CD14-positive monocyte (primary cell): Measurements from ENCODE around the gene HOGA1. TPM values are rescaled to one million over a fixed set of nuclear protein-coding genes. Genes with fewer than 3 reads are reported as not detected.
A peak's percentile ranks its signal among the peaks of the same experiment; 100 is the strongest.

Source experiments
- DNase-seq, 3 donors: peaks; one replicate each; pipeline ENCODE4 v3.0.0-alpha.2; 2011 to 2022
- H2AFZ ChIP-seq: 2 replicates; pipeline ENCODE4 v1.6.0; 2012; ENCODE audit warnings: mild to moderate bottlenecking, low read depth, low read length, inconsistent platforms; ENCODE audit not compliant: insufficient read depth, poor library complexity, severe bottlenecking
- H3K27ac ChIP-seq, 2 donors: 1 replicate in 1 of 2; 2 replicates in 1 of 2; pipeline ENCODE4 v1.5.1; 2012 to 2013; ENCODE audit warnings: low read length in 2 of 2, control low read depth in 1 of 2, inconsistent platforms in 1 of 2, low read depth in 1 of 2, mild to moderate bottlenecking in 1 of 2
- H3K27me3 ChIP-seq, 2 donors: one replicate each; pipeline versions ENCODE4 v1.6.0 to v1.6.1; 2011 to 2013; ENCODE audit warnings: low read length in 2 of 2; ENCODE audit not compliant: control insufficient read depth in 2 of 2, insufficient read depth in 2 of 2
- H3K36me3 ChIP-seq, 2 donors: replicated peaks in 1 of 2; 1 replicate in 1 of 2; 2 replicates in 1 of 2; pipeline versions ENCODE4 v1.5.1 to v1.6.1; 2012 to 2013; ENCODE audit warnings: low read length in 2 of 2, control low read depth in 1 of 2, inconsistent platforms in 1 of 2, mild to moderate bottlenecking in 1 of 2; ENCODE audit not compliant: insufficient read depth in 2 of 2, control insufficient read depth in 1 of 2
- H3K4me1 ChIP-seq, 2 donors: 1 replicate in 1 of 2; 2 replicates in 1 of 2; pipeline versions ENCODE4 v1.5.1 to v1.6.1; 2012 to 2013; ENCODE audit warnings: low read length in 2 of 2, control low read depth in 1 of 2, inconsistent platforms in 1 of 2, mild to moderate bottlenecking in 1 of 2, moderate library complexity in 1 of 2; ENCODE audit not compliant: insufficient read depth in 2 of 2, control insufficient read depth in 1 of 2
- H3K4me2 ChIP-seq: replicated peaks from 2 replicates; pipeline ENCODE3; 2012; ENCODE audit warnings: low read length, moderate library complexity, mild to moderate bottlenecking; ENCODE audit not compliant: poor library complexity, severe bottlenecking; ENCODE audit errors: extremely low read depth
- H3K4me3 ChIP-seq, 3 experiments: fragments of 200-600 bp in 1 of 3; sonication (generic) in 1 of 3; replicated peaks in 1 of 3; 1 replicate in 2 of 3; 2 replicates in 1 of 3; pipeline ENCODE4 v1.5.1; 2011 to 2013; ENCODE audit warnings: low read length in 3 of 3, mild to moderate bottlenecking in 3 of 3, control low read depth in 2 of 3, low read depth in 2 of 3, inconsistent platforms in 1 of 3, moderate library complexity in 1 of 3
- H3K79me2 ChIP-seq: 2 replicates; pipeline ENCODE4 v1.6.0; 2012; ENCODE audit warnings: mild to moderate bottlenecking, control low read depth, inconsistent platforms, low read length, moderate library complexity; ENCODE audit not compliant: insufficient read depth
- H3K9ac ChIP-seq: 2 replicates; pipeline ENCODE4 v1.6.0; 2017; ENCODE audit warnings: low read length, mild to moderate bottlenecking; ENCODE audit not compliant: insufficient read depth, poor library complexity, severe bottlenecking
- H3K9me3 ChIP-seq, 2 donors: replicated peaks in 1 of 2; 1 replicate in 1 of 2; 2 replicates in 1 of 2; pipeline versions ENCODE4 v1.5.1 to v1.6.1; 2012 to 2013; ENCODE audit warnings: low read length in 2 of 2, control low read depth in 1 of 2; ENCODE audit not compliant: control insufficient read depth in 1 of 2, insufficient read depth in 1 of 2
- H4K20me1 ChIP-seq: 2 replicates; pipeline ENCODE4 v1.6.0; 2012; ENCODE audit warnings: mild to moderate bottlenecking, low read length, control low read depth, moderate library complexity; ENCODE audit not compliant: insufficient read depth
- H3K27ac Mint-ChIP-seq, 7 donors: one replicate each; pipeline ENCODE4 v1.8.0; 2020; ENCODE audit warnings: mild to moderate bottlenecking in 7 of 7, mixed read lengths in 7 of 7, moderate library complexity in 6 of 7, inconsistent platforms in 2 of 7
- H3K27me3 Mint-ChIP-seq, 3 donors: one replicate each; pipeline ENCODE4 v1.8.0; 2021 to 2022; ENCODE audit warnings: low read depth in 3 of 3, mild to moderate bottlenecking in 3 of 3, mixed read lengths in 3 of 3, moderate library complexity in 3 of 3, inconsistent platforms in 1 of 3
- H3K36me3 Mint-ChIP-seq, 2 donors: one replicate each; pipeline ENCODE4 v1.8.0; 2020; ENCODE audit warnings: mixed read lengths in 2 of 2, inconsistent platforms in 1 of 2, mild to moderate bottlenecking in 1 of 2
- H3K4me1 Mint-ChIP-seq: one replicate; pipeline ENCODE4 v1.8.0; 2020; ENCODE audit warnings: mild to moderate bottlenecking, mixed read lengths
- H3K4me3 Mint-ChIP-seq, 2 donors: one replicate each; pipeline ENCODE4 v1.8.0; 2020; ENCODE audit warnings: mild to moderate bottlenecking in 2 of 2, mixed read lengths in 2 of 2, moderate library complexity in 1 of 2
- H3K9me3 Mint-ChIP-seq, 7 donors: one replicate each; pipeline ENCODE4 v1.8.0; 2020 to 2022; ENCODE audit warnings: mixed read lengths in 7 of 7, mild to moderate bottlenecking in 6 of 7, moderate library complexity in 6 of 7, inconsistent platforms in 2 of 7
- WGBS: methylation state at CpG from one replicate; pipeline ENCODE4 v1.1.5; 2013; ENCODE audit warnings: missing lambda C conversion rate; ENCODE audit not compliant: insufficient coverage; 5-methylcytosine and 5-hydroxymethylcytosine counted together
- intact Hi-C, 2 donors: fragments of 100-400 bp; cut with micrococcal nuclease; formaldehyde crosslinking; loops; one replicate each; pipeline versions ENCODE4 v1.15.0 to v1.15.1; 2023
- polyA plus RNA-seq, 3 donors: library from polyadenylated mRNA; depleted of rRNA in 1 of 3; unstranded in 2 of 3; stranded (reverse) in 1 of 3; fragments of 300-500 nt in 2 of 3; fragments of >200 nt in 1 of 3; fragmentation: Illumina TruSeq in 2 of 3; gene quantifications; 1 replicate in 2 of 3; 2 replicates in 1 of 3; pipeline ENCODE4 v1.2.3, GENCODE V29; 2012 to 2021
- TF ChIP-seq, protein P1 (sequence below): fragments of 200-600 bp; IDR thresholded peaks from one replicate; pipeline ENCODE4 v1.8.0; 2022; ENCODE audit warnings: antibody characterized with exemption, mild to moderate bottlenecking

Gene HOGA1
- polyA plus RNA-seq, 3 donors: not detected

DNA sequence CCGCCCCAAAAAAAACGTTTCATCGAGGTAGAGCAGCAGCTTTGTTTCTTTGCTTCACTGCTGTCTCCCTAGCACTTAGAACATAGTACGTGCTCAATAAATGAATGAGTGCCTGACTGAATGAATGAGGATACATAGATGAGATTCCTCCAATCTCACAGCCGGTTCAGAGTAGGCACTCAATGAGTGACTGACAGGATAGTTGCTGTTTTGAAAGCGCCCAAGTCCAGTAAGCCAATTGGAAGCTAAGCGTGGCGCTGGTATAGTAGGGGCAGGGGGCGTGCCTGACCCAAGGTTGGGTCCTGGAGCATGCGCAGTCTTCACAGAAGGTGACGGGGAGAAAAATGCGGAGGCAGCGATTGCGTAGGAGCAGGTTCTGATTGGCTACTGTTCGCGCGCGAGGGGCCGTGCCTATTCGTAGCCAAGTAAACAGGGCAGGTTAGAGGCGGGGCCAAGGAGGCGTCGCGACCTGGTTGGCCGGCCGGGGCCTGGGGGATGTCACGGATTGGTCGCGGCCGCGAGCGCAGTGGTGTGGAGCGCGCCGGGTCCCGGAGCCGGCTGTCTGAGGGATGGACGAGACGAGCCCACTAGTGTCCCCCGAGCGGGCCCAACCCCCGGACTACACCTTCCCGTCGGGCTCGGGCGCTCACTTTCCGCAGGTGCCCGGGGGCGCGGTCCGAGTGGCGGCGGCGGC is 56.1 kb downstream of the HOGA1 start, which contains the start of gene PI4K2A:
TSS of gene PI4K2A (plus strand) at position 498 of the 694 bp plus-strand sequence. CDS start at position 570, 72 bp downstream.
- Histone ChIP-seq H3K27me3 (no peaks in the 10 kb centered on the region), H3K4me1 (peaks cover 12 to 17% of the 10 kb centered on the region in 2 donors), H2AFZ (peak within 1 kb of the TSS; percentile 71), H3K9ac (peak within 1 kb of the TSS; percentile 96), H3K4me2 (peak within 1 kb of the TSS; percentile 91), H3K9me3 (no peaks in the 10 kb centered on the region), H3K4me3 (peak within 1 kb of the TSS; percentile 85 to 96 (median 88)), H3K27ac (peak within 1 kb of the TSS; percentile 79 to 90), H3K36me3 (peaks cover 10 to 23% of the 10 kb centered on the region in 2 donors), H3K79me2 (peaks cover 20% of the 10 kb centered on the region), H4K20me1 (peaks cover 15% of the 10 kb centered on the region)
- Mint-ChIP-seq H3K36me3 (peaks cover 24 to 26% of the 10 kb centered on the region in 2 donors), H3K27ac (peak within 1 kb of the TSS; percentile 90 to 97 (median 92)), H3K4me3 (peak within 1 kb of the TSS; percentile 96 to 97), H3K27me3 (peaks cover 2 to 9% (median 3%) of the 10 kb centered on the region in 3 donors), H3K9me3 (no peaks in the 10 kb centered on the region), H3K4me1 (peaks cover 19% of the 10 kb centered on the region)
- peak; percentile 99 to 100 (median 100) for DNase-seq
- WGBS: under 1% methylated on average over 50 of the region's 54 CpGs
- TF ChIP-seq, protein P1, sequence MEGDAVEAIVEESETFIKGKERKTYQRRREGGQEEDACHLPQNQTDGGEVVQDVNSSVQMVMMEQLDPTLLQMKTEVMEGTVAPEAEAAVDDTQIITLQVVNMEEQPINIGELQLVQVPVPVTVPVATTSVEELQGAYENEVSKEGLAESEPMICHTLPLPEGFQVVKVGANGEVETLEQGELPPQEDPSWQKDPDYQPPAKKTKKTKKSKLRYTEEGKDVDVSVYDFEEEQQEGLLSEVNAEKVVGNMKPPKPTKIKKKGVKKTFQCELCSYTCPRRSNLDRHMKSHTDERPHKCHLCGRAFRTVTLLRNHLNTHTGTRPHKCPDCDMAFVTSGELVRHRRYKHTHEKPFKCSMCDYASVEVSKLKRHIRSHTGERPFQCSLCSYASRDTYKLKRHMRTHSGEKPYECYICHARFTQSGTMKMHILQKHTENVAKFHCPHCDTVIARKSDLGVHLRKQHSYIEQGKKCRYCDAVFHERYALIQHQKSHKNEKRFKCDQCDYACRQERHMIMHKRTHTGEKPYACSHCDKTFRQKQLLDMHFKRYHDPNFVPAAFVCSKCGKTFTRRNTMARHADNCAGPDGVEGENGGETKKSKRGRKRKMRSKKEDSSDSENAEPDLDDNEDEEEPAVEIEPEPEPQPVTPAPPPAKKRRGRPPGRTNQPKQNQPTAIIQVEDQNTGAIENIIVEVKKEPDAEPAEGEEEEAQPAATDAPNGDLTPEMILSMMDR: no peak
- intact Hi-C loops: loop anchor here in 1 of 2 donors (5.0 kb wide), 1 partner anchor 47 kb away; the partner anchor contains the start of gene AVPI1

DNA sequence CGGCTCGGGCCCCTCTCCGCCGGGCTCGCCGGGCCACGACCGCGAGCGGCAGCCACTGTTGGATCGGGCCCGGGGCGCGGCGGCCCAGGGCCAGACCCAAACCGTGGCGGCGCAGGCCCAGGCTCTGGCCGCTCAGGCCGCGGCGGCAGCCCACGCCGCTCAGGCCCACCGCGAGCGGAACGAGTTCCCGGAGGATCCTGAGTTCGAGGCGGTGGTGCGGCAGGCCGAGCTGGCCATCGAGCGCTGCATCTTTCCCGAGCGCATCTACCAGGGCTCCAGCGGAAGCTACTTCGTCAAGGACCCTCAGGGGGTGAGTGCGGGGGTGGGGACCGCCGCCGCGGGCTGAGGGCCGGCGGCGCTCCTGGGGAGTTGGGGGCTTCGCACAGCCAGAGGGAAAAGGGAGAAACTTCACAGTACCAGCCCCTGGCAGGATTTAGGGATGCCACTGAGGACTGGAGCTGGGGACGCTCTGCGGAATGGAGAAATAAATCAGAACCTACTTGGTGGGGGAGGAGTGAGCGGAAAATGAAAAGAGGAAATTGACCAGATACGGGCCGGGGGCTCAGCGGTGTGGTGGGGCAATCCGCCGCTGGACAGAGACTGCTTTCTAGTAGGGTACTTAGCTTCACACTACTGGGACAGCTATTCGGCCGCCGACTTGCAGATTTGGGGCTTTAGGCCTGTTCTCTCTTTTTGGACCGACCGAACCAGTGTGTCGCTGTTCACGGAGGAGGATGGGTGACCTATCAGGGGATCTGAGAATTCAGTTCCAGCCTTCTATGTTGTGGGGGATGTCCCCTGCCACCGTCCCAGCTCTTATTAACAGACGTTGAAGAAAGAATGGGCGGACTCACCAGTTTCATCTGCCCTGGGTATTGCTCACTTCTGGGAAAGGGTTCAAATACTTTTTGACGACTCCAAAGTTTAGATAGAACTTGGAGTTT is 57.0 kb downstream of the HOGA1 start:
- peak; percentile 67 to 75 (median 70) for DNase-seq
- Mint-ChIP-seq H3K4me3 (peak overlapping the region; percentile 96 to 97), H3K36me3 (peaks cover 30 to 31% of the 10 kb centered on the region in 2 donors), H3K27ac (peak overlapping the region; percentile 89 to 97 (median 91)), H3K4me1 (peaks cover 19% of the 10 kb centered on the region), H3K9me3 (no peaks in the 10 kb centered on the region), H3K27me3 (peaks cover 2 to 9% (median 3%) of the 10 kb centered on the region in 3 donors)
- Histone ChIP-seq H3K9me3 (no peaks in the 10 kb centered on the region), H3K27ac (peak overlapping the region; percentile 79 to 90), H3K9ac (peak overlapping the region; percentile 96), H3K79me2 (peaks cover 20% of the 10 kb centered on the region), H3K4me3 (peak overlapping the region; percentile 85 to 96 (median 88)), H3K27me3 (no peaks in the 10 kb centered on the region), H3K4me2 (peak overlapping the region; percentile 91), H3K4me1 (peaks cover 12 to 17% of the 10 kb centered on the region in 2 donors), H2AFZ (peak overlapping the region; percentile 71), H3K36me3 (peaks cover 10 to 29% of the 10 kb centered on the region in 2 donors), H4K20me1 (peaks cover 15% of the 10 kb centered on the region)
- 2% methylated on average over 59 of the region's 67 CpGs for WGBS
- intact Hi-C loops: loop anchor here in 1 of 2 donors (5.0 kb wide), 1 partner anchor 46 kb away; the partner anchor contains the start of gene AVPI1
- TF ChIP-seq, protein P1: no peak
